GM12801 (cell line): Measurements from ENCODE around the gene SLC25A31.

ENCODE experiments used
- CTCF ChIP-seq: IDR thresholded peaks from one replicate; pipeline ENCODE4 v1.5.1; 2011; ENCODE audit warnings: control low read depth; ENCODE audit not compliant: insufficient read length; ENCODE audit errors: extremely low read depth

SLC25A31 gene

GRCh38 chr4:127822430-127822829 lies 92.2 kb downstream of the SLC25A31 start:
- TF ChIP-seq CTCF: no peak
